H9 (cell line): Measurements from ENCODE around the gene DUSP18. TPM values are rescaled to one million over a fixed set of nuclear protein-coding genes. Genes with fewer than 3 reads are reported as not detected.

Experiments
- DNase-seq: peaks from one replicate; pipeline ENCODE4 v3.0.0-alpha.2; 2017
- H2AFZ ChIP-seq: one replicate; pipeline ENCODE4 v1.6.1; 2013; ENCODE audit warnings: mild to moderate bottlenecking, low read length, control low read depth, moderate library complexity
- H2AK5ac ChIP-seq: 2 replicates; pipeline ENCODE4 v1.6.1; 2013; ENCODE audit warnings: low read length, control low read depth, mixed read lengths; ENCODE audit not compliant: insufficient read length
- H2BK120ac ChIP-seq: one replicate; pipeline ENCODE4 v1.6.1; 2013; ENCODE audit warnings: low read depth, mild to moderate bottlenecking, low read length, control low read depth, inconsistent platforms; ENCODE audit not compliant: poor library complexity, severe bottlenecking
- H2BK12ac ChIP-seq: 2 replicates; pipeline ENCODE4 v1.6.1; 2013; ENCODE audit warnings: low read length, control low read depth, mixed read lengths, low read depth; ENCODE audit not compliant: insufficient read length
- H2BK15ac ChIP-seq: 2 replicates; pipeline ENCODE4 v1.6.1; 2013; ENCODE audit warnings: low read depth, low read length, control low read depth
- H2BK20ac ChIP-seq: one replicate; pipeline ENCODE4 v1.6.1; 2013; ENCODE audit warnings: low read depth, mild to moderate bottlenecking, low read length, control low read depth, inconsistent platforms; ENCODE audit not compliant: poor library complexity, severe bottlenecking
- H2BK5ac ChIP-seq: 2 replicates; pipeline ENCODE4 v1.6.1; 2013; ENCODE audit warnings: low read length, control low read depth, mixed read lengths; ENCODE audit not compliant: insufficient read length
- H3K14ac ChIP-seq: 2 replicates; pipeline ENCODE4 v1.6.1; 2013; ENCODE audit warnings: low read length, control low read depth; ENCODE audit not compliant: insufficient read depth
- H3K18ac ChIP-seq: 2 replicates; pipeline ENCODE4 v1.6.1; 2013; ENCODE audit warnings: low read depth, mild to moderate bottlenecking, mixed read lengths, low read length, control low read depth; ENCODE audit not compliant: insufficient read length
- H3K23ac ChIP-seq: 2 replicates; pipeline ENCODE4 v1.6.1; 2013; ENCODE audit warnings: low read length, control low read depth, mixed read lengths, low read depth; ENCODE audit not compliant: insufficient read length
- H3K23me2 ChIP-seq: 2 replicates; pipeline ENCODE4 v1.6.1; 2013; ENCODE audit warnings: low read depth, mild to moderate bottlenecking, mixed read lengths, low read length, control low read depth; ENCODE audit not compliant: insufficient read length, poor library complexity, severe bottlenecking
- H3K27ac ChIP-seq: 2 replicates; pipeline ENCODE4 v1.5.1; 2013; ENCODE audit warnings: low read length, control low read depth, mixed read lengths, low read depth; ENCODE audit not compliant: insufficient read length
- H3K27me3 ChIP-seq: 2 replicates; pipeline ENCODE4 v1.6.1; 2013; ENCODE audit warnings: low read length, control low read depth, inconsistent platforms; ENCODE audit not compliant: insufficient read depth
- H3K4ac ChIP-seq: 2 replicates; pipeline ENCODE4 v1.6.1; 2013; ENCODE audit warnings: low read depth, mild to moderate bottlenecking, control low read depth, inconsistent platforms, low read length, moderate library complexity
- H3K4me1 ChIP-seq: 2 replicates; pipeline ENCODE4 v1.6.1; 2013; ENCODE audit warnings: low read length, control low read depth, inconsistent platforms; ENCODE audit not compliant: insufficient read depth
- H3K4me2 ChIP-seq: 2 replicates; pipeline ENCODE4 v1.6.1; 2013; ENCODE audit warnings: low read length, control low read depth, mixed read lengths; ENCODE audit not compliant: insufficient read length, insufficient read depth
- H3K56ac ChIP-seq: 2 replicates; pipeline ENCODE4 v1.6.1; 2013; ENCODE audit warnings: low read depth, mild to moderate bottlenecking, mixed read lengths, low read length, control low read depth; ENCODE audit not compliant: insufficient read length
- H3K79me1 ChIP-seq: 2 replicates; pipeline ENCODE4 v1.6.1; 2013; ENCODE audit warnings: low read depth, mild to moderate bottlenecking, moderate library complexity, low read length, control low read depth, inconsistent platforms; ENCODE audit not compliant: insufficient read depth, poor library complexity, severe bottlenecking
- H3K79me2 ChIP-seq: 2 replicates; pipeline ENCODE4 v1.6.1; 2013; ENCODE audit warnings: low read length, control low read depth, inconsistent platforms; ENCODE audit not compliant: insufficient read depth
- H3K9ac ChIP-seq: 2 replicates; pipeline ENCODE4 v1.6.1; 2013; ENCODE audit warnings: low read length, control low read depth, mixed read lengths; ENCODE audit not compliant: insufficient read length; ENCODE audit errors: extremely low read depth
- H3K9me3 ChIP-seq: one replicate; pipeline ENCODE4 v1.6.1; 2013; ENCODE audit warnings: low read depth, low read length, inconsistent platforms; ENCODE audit not compliant: control insufficient read depth
- H3T11ph ChIP-seq: one replicate; pipeline ENCODE4 v1.6.1; 2013; ENCODE audit warnings: mild to moderate bottlenecking, low read length, control low read depth, inconsistent platforms
- H4K20me1 ChIP-seq: one replicate; pipeline ENCODE4 v1.6.1; 2013; ENCODE audit not compliant: control insufficient read depth, insufficient read length, insufficient read depth
- H4K5ac ChIP-seq: 2 replicates; pipeline ENCODE4 v1.6.1; 2013; ENCODE audit warnings: low read depth, mild to moderate bottlenecking, mixed read lengths, low read length, control low read depth; ENCODE audit not compliant: insufficient read length
- H4K8ac ChIP-seq: replicated peaks from 2 replicates; pipeline ENCODE4 v1.6.1; 2013; ENCODE audit warnings: low read length, control low read depth, mixed read lengths, low read depth; ENCODE audit not compliant: insufficient read length
- H4K91ac ChIP-seq: 2 replicates; pipeline ENCODE4 v1.6.1; 2013; ENCODE audit warnings: low read depth, mild to moderate bottlenecking, moderate library complexity, mixed read lengths, low read length, control low read depth; ENCODE audit not compliant: insufficient read length
- H3K27ac Mint-ChIP-seq, 3 experiments: 2 replicates in 2 of 3; 3 replicates in 1 of 3; pipeline ENCODE4 v1.8.0; 2020 to 2021; ENCODE audit warnings: mixed read lengths in 3 of 3, mild to moderate bottlenecking in 1 of 3, moderate library complexity in 1 of 3
- H3K27me3 Mint-ChIP-seq: 2 replicates; pipeline ENCODE4 v1.8.0; 2021; ENCODE audit warnings: low read depth, mild to moderate bottlenecking, moderate library complexity, mixed read lengths
- H3K36me3 Mint-ChIP-seq, 3 experiments: 2 replicates in 2 of 3; 3 replicates in 1 of 3; pipeline ENCODE4 v1.8.0; 2020 to 2021; ENCODE audit warnings: low read depth in 3 of 3, mixed read lengths in 3 of 3; ENCODE audit not compliant: insufficient read depth in 1 of 3
- H3K4me1 Mint-ChIP-seq, 2 experiments: 2 replicates each; pipeline ENCODE4 v1.8.0; 2020; ENCODE audit warnings: mixed read lengths in 2 of 2
- H3K4me3 Mint-ChIP-seq, 2 experiments: 2 replicates in 1 of 2; 3 replicates in 1 of 2; pipeline ENCODE4 v1.8.0; 2020 to 2021; ENCODE audit warnings: mild to moderate bottlenecking in 2 of 2, mixed read lengths in 2 of 2, moderate library complexity in 1 of 2
- H3K9me3 Mint-ChIP-seq, 2 experiments: 2 replicates in 1 of 2; 3 replicates in 1 of 2; pipeline ENCODE4 v1.8.0; 2020; ENCODE audit warnings: mild to moderate bottlenecking in 2 of 2, mixed read lengths in 2 of 2, moderate library complexity in 1 of 2
- WGBS: extraction: QIAGEN DNeasy Blood & Tissue Kit; methylation state at CpG from one replicate; pipeline ENCODE4 v1.1.7; 2013; ENCODE audit warnings: missing lambda C conversion rate, low lambda C conversion rate, mixed read lengths; ENCODE audit not compliant: insufficient read length; ENCODE audit errors: extremely low coverage; 5-methylcytosine and 5-hydroxymethylcytosine counted together
- long read RNA-seq: library from polyadenylated mRNA; unstranded; transcript quantifications from one replicate; pipeline ENCODE4 v2.0.0, GENCODE V29; 2020
- total RNA-seq: library from RNA; stranded (reverse); gene quantifications from 2 replicates; pipeline ENCODE4 v1.2.1, GENCODE V29; 2021
- TF ChIP-seq, protein P1 (sequence below): fragments of 200-600 bp; sonication (generic); conservative IDR thresholded peaks from 3 replicates; pipeline ENCODE4 v1.8.0; 2021; ENCODE audit warnings: antibody characterized with exemption, mild to moderate bottlenecking

Gene DUSP18
- total RNA-seq: 1.9 and 2.6 TPM in 2 replicates
- long read RNA-seq, transcript DUSP18-201 (2 exons, 2,479 nt): major isoform, 14 of 25 reads
- long read RNA-seq, partial matches to known transcripts: 1 of 25 reads
- long read RNA-seq, other reads (novel, unspliced or antisense): 8 of 25 reads

DNA sequence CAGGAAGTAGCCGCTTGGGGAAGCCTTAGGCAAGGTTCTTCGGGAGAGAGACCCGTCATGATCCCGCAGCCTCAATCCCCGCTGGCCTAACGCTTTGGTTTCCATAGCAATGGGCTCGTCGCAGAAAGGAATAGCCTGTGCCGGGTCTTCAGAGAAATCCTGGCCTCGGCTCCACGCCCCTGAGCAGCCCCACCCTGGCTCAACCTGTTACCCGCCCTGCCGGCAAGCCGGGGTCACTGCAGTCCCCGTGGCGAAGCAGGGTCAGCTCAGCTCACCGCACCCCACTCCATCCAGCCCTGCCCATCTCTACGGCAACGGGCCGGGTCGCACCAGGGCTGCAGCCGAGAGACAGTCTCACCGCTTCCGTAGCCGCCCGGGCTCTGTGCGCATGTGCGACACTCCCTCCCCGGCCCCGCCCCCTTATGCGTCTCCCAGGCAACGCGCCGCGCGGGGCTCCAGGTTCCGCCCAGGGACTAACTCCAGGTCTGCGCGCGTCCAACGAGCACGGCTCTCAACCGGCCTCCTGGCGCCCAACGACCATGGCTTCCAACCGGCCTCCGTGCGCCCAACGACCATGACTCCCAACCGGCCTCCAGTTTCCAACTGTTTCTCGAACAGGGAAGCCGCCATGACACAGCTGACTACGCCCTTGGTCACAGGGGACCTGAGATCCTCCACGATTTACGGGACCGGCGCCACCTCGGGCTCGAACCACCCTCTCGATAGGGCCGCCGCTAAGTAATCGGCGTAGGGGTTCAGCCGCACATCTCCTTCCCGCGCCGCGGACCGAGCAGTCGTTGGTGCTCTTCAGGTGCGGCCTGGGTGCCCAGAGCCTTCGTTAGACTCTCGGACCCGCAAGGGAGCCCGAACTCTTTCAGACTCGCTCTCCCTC, at the start of gene DUSP18:
Gene DUSP18, minus strand, starts transcription at position 382 of the 892 bp plus-strand sequence. CDS start 3,872 bp downstream, outside the sequence.
- no peak within 1 kb of the TSS for H2AK5ac ChIP-seq
- no peak within 1 kb of the TSS for H2AFZ ChIP-seq
- no peak within 1 kb of the TSS for H2BK15ac ChIP-seq
- H3K23me2 ChIP-seq: peaks cover 16% of the 10 kb centered on the region
- no peak within 1 kb of the TSS for H3K27ac ChIP-seq
- H3K79me2 ChIP-seq: no peaks in the 10 kb centered on the region
- H3K9ac ChIP-seq: peak within 1 kb of the TSS; percentile 37
- no peak within 1 kb of the TSS for H3T11ph ChIP-seq
- Mint-ChIP-seq H3K36me3 (peaks cover 0 to 9% (median 6%) of the 10 kb centered on the region in 3 experiments; a peak in 4 of 7 replicates), H3K4me3 (peak within 1 kb of the TSS; percentile 78 to 89), H3K27ac (peak within 1 kb of the TSS; percentile 12 to 95 (median 84); a peak in 4 of 7 replicates), H3K9me3 (no peaks in the 10 kb centered on the region), H3K4me1 (peaks cover 13 to 14% of the 10 kb centered on the region in 2 experiments), H3K27me3 (peaks cover 57% of the 10 kb centered on the region)
- TF ChIP-seq, protein P1, sequence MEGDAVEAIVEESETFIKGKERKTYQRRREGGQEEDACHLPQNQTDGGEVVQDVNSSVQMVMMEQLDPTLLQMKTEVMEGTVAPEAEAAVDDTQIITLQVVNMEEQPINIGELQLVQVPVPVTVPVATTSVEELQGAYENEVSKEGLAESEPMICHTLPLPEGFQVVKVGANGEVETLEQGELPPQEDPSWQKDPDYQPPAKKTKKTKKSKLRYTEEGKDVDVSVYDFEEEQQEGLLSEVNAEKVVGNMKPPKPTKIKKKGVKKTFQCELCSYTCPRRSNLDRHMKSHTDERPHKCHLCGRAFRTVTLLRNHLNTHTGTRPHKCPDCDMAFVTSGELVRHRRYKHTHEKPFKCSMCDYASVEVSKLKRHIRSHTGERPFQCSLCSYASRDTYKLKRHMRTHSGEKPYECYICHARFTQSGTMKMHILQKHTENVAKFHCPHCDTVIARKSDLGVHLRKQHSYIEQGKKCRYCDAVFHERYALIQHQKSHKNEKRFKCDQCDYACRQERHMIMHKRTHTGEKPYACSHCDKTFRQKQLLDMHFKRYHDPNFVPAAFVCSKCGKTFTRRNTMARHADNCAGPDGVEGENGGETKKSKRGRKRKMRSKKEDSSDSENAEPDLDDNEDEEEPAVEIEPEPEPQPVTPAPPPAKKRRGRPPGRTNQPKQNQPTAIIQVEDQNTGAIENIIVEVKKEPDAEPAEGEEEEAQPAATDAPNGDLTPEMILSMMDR: peak; percentile 71
- no peak within 1 kb of the TSS for H4K91ac ChIP-seq
- H3K4me2 ChIP-seq: peak within 1 kb of the TSS; percentile 90
- H3K56ac ChIP-seq: no peak within 1 kb of the TSS
- no peaks in the 10 kb centered on the region for H3K4me1 ChIP-seq
- no peak within 1 kb of the TSS for H3K23ac ChIP-seq
- H3K79me1 ChIP-seq: no peaks in the 10 kb centered on the region
- no CpG with 5 or more reads among the region's 77 CpGs for WGBS
- peak within 1 kb of the TSS; percentile 24 for H3K18ac ChIP-seq
- H3K4ac ChIP-seq: no peak within 1 kb of the TSS
- H2BK120ac ChIP-seq: no peak within 1 kb of the TSS
- peaks cover 6% of the 10 kb centered on the region; the same call in 1 of the 2 replicates for H3K27me3 ChIP-seq
- H2BK5ac ChIP-seq: no peak within 1 kb of the TSS
- no peak within 1 kb of the TSS for H2BK20ac ChIP-seq
- H4K20me1 ChIP-seq: no peaks in the 10 kb centered on the region
- no peak within 1 kb of the TSS for H4K5ac ChIP-seq
- peak within 1 kb of the TSS; percentile 40; the same call in 1 of the 2 replicates for H3K14ac ChIP-seq
- DNase-seq: peak; percentile 98
- H2BK12ac ChIP-seq: no peak within 1 kb of the TSS
- H3K9me3 ChIP-seq: no peaks in the 10 kb centered on the region
- no peak within 1 kb of the TSS for H4K8ac ChIP-seq
